ENCODE data around the gene COP1. TPM values are rescaled to one million over a fixed set of nuclear protein-coding genes. Genes with fewer than 3 reads are reported as not detected.

Gene COP1
- total and polyA plus RNA-seq, 2 of the 4 experiments (the other 2 are of a cell fraction), result 17.8 to 35.0 TPM

DNA sequence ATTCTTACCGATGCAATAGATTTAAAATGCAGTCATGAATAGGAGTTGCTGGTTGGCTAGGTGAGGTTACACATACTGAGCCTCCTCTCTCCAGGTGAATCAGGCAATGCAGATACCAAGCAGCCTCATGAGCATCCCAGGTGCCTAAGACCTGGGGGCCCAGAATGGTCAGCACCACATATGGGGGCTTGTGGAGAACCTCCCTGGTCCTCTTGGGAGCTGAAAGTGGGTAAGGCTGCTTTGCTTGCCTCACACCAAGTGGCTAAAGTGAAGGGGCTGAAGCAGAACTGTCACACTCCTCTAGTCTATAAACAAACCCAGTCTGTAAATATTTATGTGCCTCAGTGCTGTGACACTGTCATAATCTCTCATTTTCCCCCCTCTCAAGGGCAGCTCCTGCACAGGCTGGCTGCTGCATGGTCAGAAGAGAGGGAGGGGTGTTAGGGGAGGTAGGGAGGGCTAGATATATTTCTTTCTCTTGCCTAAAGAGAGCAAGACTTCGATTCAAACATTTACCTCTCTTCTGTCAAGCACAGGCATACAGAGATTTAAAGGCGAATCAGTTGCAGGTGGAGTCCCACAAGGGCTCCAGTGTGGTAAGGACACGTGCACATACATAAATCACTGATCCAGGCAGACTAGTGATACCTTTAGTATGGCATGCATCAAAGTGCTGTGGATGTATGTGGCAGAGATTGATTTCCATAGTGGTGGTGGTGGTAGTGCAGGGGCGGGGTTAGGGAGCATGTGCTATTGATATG lies 305.8 kb downstream of the COP1 start:
- no peak overlapping the region for H4K5ac ChIP-seq (ENCODE audit: low read depth, low read length)
- in situ Hi-C loops (cut with MboI; ENCODE audit: low sequenced_read_pairs), result no loop called here
- TF ChIP-seq POLR2A (IDR thresholded peaks at IDR 0.05; ENCODE audit: low read depth, low read length) (no peak), FOS (IDR thresholded peaks at IDR 0.05; ENCODE audit: low read depth, low read length) (no peak), CEBPB (IDR thresholded peaks at IDR 0.05; ENCODE audit: low read depth, low read length) (no peak), MAZ (IDR thresholded peaks at IDR 0.05; ENCODE audit: borderline replicate concordance, low read depth, low read length) (no peak), RCOR1 (IDR thresholded peaks at IDR 0.05; ENCODE audit: insufficient replicate concordance, low read length) (no peak), USF2 (IDR thresholded peaks at IDR 0.05; ENCODE audit: low read depth, low read length) (no peak)
- TF ChIP-seq, protein P1, sequence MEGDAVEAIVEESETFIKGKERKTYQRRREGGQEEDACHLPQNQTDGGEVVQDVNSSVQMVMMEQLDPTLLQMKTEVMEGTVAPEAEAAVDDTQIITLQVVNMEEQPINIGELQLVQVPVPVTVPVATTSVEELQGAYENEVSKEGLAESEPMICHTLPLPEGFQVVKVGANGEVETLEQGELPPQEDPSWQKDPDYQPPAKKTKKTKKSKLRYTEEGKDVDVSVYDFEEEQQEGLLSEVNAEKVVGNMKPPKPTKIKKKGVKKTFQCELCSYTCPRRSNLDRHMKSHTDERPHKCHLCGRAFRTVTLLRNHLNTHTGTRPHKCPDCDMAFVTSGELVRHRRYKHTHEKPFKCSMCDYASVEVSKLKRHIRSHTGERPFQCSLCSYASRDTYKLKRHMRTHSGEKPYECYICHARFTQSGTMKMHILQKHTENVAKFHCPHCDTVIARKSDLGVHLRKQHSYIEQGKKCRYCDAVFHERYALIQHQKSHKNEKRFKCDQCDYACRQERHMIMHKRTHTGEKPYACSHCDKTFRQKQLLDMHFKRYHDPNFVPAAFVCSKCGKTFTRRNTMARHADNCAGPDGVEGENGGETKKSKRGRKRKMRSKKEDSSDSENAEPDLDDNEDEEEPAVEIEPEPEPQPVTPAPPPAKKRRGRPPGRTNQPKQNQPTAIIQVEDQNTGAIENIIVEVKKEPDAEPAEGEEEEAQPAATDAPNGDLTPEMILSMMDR (conservative IDR thresholded peaks at IDR 0.05; ENCODE audit: low read depth, low read length), result no peak
- no peak overlapping the region for H2BK5ac ChIP-seq (ENCODE audit: low read depth, low read length, poor library complexity, severe bottlenecking)
- H3K18ac ChIP-seq (ENCODE audit: low read depth, low read length), result no peak overlapping the region
- H3K9ac ChIP-seq (ENCODE audit: low read depth, low read length), result no peak overlapping the region
- no peaks in the 10 kb centered on the region for H4K20me1 ChIP-seq (ENCODE audit: insufficient read depth, low read length)
- no peak for DNase-seq
- H3K4me1 ChIP-seq (ENCODE audit: control insufficient read depth, insufficient read depth, low read length), result peaks cover 2% of the 10 kb centered on the region
- no peak overlapping the region for H3K56ac ChIP-seq (ENCODE audit: extremely low read depth, insufficient read depth, low read length)
- H2BK20ac ChIP-seq (ENCODE audit: low read depth, low read length), result no peak overlapping the region
- H3K36me3 ChIP-seq (ENCODE audit: control insufficient read depth, insufficient read depth, low read length), result peaks cover 2% of the 10 kb centered on the region; the same call in 1 of the 2 replicates
- H3K79me1 ChIP-seq (ENCODE audit: low read depth in 1 of 2, low read length in 2 of 2), result no peaks in the 10 kb centered on the region
- H3K27me3 ChIP-seq (ENCODE audit: control insufficient read depth, insufficient read depth, low read length), result no peaks in the 10 kb centered on the region
- H3K4me2 ChIP-seq (ENCODE audit: low read depth, low read length), result no peak overlapping the region
- no peak overlapping the region for H2AK5ac ChIP-seq (ENCODE audit: low read depth, low read length)
- H4K91ac ChIP-seq (ENCODE audit: insufficient read depth, low read depth, low read length), result no peak overlapping the region
- dilution Hi-C loops (cut with HindIII; ENCODE audit: low sequenced_read_pairs, unreplicated experiment), result no loop called here
- no peak overlapping the region for H2AK9ac ChIP-seq (replicated peaks; ENCODE audit: low read depth, low read length, poor library complexity)
- intact Hi-C loops (cut with micrococcal nuclease), result no loop called here
- ChIA-PET CTCF (interaction anchor here (1.0 to 1.8 kb wide), 2 partner anchors 12 to 16 kb away, joined by 3 to 6 read pairs; no protein-coding TSS in a partner anchor), POLR2A (ENCODE audit: unreplicated experiment) (no interaction called here)
- H2BK15ac ChIP-seq (ENCODE audit: low read depth, low read length), result no peak overlapping the region
- H3K4me3 ChIP-seq (ENCODE audit: insufficient read depth, low read depth, low read length), result no peak overlapping the region
- H2BK120ac ChIP-seq (ENCODE audit: low read depth, low read length), result no peak overlapping the region
- no CpG with 5 or more reads among the region's 5 CpGs for WGBS, 2 experiments (ENCODE audit: extremely low coverage in 2 of 2, insufficient read length in 1 of 2)
- ATAC-seq (ENCODE audit: low read depth), result no peak; the same call in 1 of the 2 replicates
- no TSS peak for BruUV-seq (replicated peaks)
- no peak overlapping the region for H3K14ac ChIP-seq (replicated peaks; ENCODE audit: low read depth, low read length)
- H4K8ac ChIP-seq (ENCODE audit: low read depth in 2 of 2, low read length in 2 of 2), result no peak overlapping the region
- H3K27ac ChIP-seq (ENCODE audit: insufficient read depth, low read length), result no peak overlapping the region
- H3K9me1 ChIP-seq (ENCODE audit: insufficient read depth, low read length), result peaks cover 2% of the 10 kb centered on the region; the same call in 1 of the 2 replicates
- no peak overlapping the region for H2AFZ ChIP-seq (replicated peaks; ENCODE audit: low read length, poor library complexity)
- H3K4ac ChIP-seq (ENCODE audit: low read depth, low read length), result no peak overlapping the region
- H3K9me3 ChIP-seq (ENCODE audit: control insufficient read depth, insufficient read depth, low read length), result no peaks in the 10 kb centered on the region
- no peak overlapping the region for H3K23ac ChIP-seq (ENCODE audit: low read depth, low read length)

All from IMR-90 (cell line).